HG03139 (cell line): ENCODE results near the gene DPM3.
"Not testable (repeated sequence)": the region's sequence is repeated elsewhere in the genome, so short reads cannot be mapped to it uniquely, and the experiment has no call there.

ENCODE experiments used
- ATAC-seq: cut with Tn5 transposase; IDR thresholded peaks from one replicate; pipeline ENCODE4 v1.9.1; 2021; ENCODE audit not compliant: unreplicated experiment

Gene DPM3, protein sequence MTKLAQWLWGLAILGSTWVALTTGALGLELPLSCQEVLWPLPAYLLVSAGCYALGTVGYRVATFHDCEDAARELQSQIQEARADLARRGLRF

DNA sequence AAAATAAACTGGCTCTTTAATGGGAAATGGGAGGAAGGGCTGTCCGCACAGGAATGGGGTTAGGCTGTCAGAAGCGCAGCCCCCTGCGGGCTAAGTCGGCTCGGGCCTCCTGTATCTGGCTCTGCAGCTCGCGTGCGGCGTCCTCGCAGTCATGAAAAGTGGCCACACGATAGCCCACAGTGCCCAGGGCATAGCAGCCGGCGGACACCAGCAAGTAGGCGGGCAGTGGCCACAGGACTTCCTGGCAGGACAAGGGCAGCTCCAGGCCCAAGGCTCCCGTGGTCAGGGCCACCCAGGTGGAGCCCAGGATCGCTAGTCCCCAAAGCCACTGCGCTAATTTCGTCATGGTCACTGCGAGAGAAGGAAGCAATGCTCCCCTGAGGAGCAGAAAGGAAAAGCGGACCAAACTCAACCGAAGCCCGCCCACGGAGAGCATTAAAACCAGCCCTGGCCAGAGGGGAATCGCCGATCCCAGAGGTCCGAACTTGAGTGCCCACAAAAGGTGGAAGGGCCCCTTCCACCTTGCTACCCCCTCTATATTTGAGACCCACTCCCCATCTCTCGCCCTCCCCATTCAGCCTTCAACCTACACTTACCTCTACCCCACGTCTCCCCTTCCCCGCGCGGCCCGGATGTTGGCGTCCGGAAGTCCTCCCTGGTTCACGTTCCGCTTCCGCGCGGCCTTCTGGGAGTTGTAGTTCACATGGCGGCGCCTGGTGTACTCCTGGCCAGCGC, at the start of gene DPM3:
Gene DPM3, minus strand, starts transcription at position 637 of the 735 bp plus-strand sequence. Its CDS starts 291 bp downstream, at position 346.
- peak; percentile 59 for ATAC-seq

DNA sequence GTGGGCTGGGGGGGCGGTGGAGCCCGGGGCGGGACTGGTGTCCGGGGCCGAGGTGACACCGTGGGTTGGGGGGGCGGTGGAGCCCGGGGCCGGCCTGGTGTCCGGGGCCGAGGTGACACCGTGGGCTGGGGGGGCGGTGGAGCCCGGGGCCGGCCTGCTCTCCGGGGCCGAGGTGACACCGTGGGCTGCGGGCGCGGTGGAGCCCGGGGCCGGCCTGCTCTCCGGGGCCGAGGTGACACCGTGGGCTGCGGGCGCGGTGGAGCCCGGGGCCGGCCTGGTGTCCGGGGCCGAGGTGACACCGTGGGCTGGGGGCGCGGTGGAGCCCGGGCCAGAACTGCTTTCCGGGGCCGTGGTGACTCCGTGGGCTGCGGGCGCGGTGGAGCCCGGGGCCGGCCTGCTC, 49.6 kb upstream of the DPM3 start:
- not testable (repeated sequence) for ATAC-seq

DNA sequence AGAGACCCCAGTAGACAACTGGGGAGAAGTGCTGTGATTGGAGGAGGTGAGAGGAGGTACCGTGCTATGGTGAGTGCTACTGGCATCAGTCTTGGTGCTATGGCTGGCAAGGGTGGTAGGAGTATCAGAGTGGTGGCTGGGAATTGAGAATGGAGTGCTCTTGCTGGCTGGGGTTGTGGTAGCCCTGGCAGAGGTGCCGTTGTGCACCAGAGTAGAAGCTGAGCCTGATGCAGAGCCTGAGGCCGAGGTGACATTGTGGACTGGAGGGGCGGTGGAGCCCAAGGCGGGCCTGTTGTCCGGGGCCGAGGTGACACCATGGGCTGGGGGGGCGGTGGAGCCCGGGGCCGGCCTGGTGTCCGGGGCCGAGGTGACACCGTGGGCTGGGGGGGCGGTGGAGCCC, 47.9 kb upstream of the DPM3 start:
- ATAC-seq: no peak

DNA sequence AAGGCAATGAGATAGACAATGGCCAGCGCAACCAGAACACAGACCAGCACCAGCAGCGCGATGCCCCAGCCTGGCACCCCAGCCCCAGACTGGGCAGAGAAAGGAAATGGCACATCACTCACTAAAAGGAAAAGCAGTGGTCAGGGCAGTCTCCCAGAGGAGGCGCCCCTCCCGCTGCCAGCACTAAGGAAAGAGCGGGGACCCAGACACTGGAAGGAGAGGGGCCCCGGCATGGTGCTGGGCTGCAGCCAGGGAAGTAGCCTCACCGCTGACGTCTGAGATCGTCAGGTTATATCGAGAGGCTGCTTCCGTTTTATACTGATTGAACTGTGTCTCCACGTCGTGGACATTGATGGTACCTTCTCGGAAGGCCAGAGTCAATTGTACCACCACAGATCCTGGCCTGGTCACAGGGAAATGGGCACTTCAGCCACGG, 47.1 kb upstream of the DPM3 start:
- ATAC-seq: no peak

DNA sequence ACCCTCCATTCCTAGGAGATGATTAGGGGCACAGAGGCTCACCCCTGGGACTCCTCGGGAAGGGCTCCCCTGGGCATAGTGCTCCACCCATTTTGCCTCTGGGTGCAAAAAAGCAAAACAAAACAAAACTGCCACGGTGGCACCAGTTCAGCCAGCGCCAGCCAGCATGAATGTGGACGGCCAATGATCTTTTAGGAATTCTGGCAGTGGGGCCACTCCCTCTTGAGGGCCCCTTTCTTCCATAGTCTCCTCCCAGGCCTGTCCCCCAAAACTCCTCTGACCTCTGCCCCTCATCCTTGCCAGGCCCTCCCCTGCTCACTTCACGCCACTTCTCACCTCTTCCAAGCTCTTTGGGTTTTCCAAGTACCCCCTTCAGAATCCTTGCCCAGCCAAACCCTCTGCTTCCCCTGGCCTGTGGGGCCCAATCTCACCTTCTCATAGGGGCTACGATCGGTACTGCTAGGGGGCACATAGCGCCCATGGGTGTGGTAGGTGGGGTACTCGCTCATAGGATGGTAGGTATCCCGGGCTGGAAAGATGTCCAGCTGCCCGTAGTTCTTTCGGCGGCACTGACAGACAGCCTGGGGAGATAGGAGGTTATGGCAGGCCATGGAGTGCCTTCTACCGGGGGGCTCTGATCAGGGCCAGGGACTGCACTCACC, 46.6 kb upstream of the DPM3 start:
- no peak for ATAC-seq

DNA sequence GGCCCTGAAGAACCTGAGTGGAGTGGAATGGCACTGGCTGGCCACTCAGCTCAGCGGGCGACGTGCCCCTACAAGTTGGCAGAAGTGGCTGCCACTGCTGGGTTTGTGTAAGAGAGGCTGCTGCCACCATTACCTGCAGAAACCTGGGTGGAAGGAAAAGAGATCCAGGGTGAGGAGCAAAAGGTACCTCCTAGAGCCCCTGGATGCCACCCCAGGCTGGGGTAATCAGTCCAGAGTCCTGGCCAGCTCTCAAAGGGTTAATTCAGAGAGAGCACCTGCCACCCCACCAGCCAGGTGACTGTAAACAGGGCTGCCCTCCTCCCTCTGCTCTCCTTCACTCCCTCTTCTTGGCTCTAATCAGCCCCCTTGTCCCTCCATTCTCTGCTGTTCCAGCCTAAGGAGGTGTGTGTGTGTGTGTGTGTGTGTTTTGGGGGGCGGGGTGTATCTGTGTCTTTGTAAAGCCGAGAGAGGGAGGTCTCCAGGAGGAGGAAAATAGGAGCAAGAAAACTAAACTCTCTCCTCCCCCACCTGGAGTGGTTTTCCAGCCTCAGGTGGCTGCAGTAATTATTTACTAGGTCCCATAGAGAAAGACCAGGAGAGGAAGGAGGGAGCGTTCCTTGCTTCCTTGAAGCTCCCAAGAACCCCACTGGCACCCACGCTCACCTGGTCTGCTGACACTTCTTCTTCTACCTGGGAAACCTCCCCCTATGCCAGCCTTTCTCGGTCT, 45.9 kb upstream of the DPM3 start:
- no peak for ATAC-seq

DNA sequence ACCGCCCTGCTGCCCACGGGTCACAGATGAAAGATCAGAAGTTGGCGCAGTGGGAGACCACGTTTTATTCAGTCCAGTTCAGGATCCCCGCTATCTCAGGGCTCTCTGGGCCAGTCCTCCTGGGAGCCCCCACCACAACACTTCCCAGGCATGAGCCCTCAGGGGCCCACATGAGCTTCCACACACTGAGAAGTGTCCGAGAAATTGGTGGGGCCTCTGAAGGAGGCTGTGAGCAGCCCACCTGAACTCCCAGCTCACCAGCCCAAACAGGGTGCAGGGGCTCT, 45.4 kb upstream of the DPM3 start:
- ATAC-seq: no peak

DNA sequence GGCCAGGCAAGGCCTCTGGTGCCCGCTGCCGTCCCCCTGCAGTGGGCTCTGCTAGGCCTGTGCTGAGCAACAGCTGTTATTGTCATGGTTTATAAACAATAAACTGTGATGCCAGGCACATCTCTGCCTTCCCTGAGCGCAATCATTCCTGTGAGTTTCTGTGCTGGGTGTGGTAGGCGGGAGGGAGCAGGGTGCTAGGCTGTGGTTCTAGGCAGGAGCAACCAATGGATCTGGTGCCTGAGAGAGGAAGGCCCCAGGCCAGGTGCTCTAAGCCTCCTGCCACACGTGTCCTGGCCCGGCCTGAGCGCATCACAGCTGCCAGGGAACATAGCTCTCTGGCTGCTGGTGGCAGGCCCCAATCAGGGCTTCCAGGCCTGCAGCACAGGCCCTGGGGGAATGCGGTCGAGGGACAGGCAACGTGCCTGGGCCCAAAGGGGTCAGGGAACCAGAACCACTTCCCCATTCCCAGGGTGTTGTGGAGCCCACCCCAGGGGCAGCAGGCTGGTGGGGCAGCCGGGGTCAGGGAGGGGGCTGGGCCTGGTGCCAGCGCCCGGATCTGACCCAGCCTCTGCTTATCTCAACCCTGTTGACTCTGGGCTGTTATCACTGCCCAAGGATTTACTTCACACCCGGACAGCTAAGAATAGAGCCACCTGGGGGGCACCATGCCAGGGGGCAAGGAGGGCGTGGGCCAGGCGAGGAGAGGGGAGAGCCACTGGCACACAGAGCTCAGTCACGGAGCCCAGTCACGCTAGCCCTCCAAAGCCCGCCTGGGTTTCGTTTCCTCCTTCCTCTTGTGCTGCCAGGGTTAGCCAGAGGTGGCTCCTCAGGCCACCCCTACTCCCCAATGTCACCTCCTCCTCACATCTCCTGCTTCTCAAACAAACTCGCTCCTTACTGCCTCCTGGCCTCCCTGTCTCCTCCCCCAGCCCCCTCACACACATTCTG, 44.8 kb upstream of the DPM3 start:
- peak; percentile 84 for ATAC-seq

DNA sequence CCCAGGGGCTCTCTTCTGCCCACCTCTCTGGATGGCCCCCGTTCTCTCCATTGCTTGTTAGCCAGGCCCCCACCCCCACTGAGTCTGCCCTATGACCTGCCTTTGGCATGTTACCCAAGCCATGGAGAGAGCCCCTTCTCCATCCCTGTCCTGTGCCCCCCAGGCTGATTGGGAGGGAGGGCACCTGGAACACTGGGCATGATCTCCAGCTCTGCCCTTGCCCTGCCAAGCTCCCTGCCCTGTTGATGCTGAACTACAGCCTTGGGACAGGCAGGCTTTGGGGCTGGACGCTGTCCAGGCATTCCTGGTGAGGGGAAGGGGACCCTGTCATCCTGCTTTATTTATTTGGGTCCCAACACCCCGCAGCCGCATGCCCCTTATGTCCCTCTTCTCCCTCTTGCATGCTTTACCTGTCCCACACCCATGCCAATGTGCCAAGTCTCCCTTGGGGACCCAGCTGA, 44.0 kb upstream of the DPM3 start:
- ATAC-seq: no peak

DNA sequence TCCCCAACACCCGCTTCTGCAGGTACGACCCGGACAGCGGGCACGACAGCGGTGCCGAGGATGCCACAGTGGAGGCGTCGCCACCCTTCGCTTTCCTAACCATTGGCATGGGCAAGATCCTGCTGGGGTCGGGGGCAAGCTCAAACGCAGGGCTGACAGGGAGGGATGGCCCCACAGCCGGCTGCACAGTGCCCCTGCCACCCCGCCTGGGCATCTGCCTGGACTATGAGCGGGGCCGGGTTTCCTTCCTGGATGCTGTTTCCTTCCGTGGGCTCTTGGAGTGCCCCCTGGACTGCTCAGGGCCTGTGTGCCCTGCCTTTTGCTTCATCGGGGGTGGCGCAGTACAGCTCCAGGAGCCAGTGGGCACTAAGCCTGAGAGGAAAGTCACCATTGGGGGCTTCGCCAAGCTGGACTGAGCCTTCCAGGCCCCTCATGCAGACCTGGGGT, 43.5 kb upstream of the DPM3 start:
- ATAC-seq: no peak

DNA sequence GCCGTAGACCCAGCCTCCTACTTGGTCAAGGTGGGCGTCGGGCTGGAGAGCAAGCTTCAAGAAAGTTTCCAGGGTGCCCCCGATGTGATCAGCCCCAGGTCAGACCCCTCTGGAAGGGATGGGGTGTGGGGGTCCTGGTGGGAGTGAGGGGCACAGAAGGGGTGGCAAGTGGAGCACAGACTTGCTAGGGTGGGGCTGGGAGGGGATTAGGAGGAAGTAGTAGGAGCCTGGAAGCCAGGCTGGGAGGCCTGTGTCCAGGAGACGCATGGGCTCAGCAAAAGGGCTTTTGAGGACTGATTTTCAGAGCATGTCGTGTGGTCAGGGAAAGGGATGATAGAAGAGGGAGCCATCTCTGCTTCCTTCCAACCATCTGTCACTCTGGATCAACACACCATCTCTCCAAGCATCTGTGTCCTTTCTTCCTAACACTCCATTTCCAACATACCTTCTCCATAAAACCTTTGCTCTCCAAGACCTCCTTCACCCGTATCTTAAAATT, 41.8 kb upstream of the DPM3 start:
- no peak for ATAC-seq

DNA sequence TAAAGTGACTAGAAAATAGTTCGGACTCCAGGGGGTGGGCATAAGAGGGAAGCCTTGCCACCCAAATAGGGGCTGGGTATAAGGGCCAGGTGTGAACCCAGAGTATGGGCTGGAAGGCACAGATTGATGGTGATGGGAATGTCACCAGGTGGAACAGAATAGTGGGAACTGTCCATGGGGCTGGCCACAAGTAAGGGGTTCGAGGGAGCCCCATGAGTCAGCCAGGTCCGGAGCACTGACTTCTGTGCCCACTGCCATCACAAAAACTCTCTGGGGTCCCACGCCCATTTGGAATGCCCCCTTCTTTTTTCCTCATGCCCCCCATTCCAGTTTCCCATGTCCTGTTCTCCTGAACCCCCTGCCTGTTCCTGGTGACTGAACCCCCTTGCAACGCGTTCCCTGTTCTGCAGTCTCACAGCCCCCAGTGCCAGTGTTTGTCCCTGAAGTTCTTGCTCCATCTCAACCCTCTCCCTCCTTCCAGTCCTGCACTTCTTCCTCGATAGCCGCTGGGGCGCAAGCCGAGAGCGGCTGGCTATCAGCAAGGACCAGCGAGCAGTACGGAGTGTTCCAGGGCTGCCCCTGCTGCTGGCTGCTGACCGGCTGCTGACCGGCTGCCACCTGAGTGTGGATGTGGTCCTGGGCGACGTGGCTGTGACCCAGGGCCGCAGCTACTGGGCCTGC, 41.2 kb upstream of the DPM3 start:
- no peak for ATAC-seq

DNA sequence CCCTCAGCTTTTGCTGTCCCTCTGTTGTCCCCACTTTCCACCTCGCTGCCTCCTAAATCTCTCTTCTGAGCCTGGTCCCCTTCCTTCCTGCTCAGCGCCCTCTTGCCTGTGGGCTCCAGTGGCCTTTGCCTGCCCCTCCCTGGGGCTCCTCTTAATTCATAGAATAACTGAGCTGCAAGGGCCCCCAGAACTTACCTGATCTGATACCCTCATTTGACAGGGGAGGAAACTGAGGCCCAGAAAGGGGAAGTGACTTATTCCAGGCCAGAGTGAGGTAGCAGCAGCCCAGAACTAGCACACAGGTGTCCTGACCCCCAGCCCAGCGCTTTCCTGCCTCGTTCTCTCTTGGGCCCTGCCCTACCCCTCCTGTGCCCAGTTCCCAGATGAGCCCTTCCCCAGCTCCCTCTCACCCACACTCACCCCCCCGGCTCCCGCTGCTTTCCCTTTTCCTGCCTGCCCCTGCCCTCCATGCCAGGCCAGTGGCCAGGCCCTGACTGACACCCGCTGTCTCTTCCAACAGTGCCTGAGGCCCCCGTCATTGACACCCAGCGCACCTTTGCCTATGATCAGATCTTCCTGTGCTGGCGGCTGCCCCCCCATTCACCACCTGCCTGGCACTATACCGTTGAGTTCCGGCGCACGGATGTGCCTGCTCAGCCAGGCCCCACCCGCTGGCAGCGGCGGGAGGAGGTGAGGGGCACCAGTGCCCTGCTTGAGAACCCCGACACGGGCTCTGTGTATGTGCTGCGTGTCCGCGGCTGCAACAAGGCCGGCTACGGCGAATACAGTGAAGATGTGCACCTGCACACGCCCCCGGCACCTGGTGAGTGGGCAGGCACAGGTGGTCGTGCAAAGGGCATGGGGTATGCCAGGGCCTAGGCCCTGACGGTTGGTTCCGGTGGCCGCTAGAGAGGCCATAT, 39.0 kb upstream of the DPM3 start:
- ATAC-seq: no peak

DNA sequence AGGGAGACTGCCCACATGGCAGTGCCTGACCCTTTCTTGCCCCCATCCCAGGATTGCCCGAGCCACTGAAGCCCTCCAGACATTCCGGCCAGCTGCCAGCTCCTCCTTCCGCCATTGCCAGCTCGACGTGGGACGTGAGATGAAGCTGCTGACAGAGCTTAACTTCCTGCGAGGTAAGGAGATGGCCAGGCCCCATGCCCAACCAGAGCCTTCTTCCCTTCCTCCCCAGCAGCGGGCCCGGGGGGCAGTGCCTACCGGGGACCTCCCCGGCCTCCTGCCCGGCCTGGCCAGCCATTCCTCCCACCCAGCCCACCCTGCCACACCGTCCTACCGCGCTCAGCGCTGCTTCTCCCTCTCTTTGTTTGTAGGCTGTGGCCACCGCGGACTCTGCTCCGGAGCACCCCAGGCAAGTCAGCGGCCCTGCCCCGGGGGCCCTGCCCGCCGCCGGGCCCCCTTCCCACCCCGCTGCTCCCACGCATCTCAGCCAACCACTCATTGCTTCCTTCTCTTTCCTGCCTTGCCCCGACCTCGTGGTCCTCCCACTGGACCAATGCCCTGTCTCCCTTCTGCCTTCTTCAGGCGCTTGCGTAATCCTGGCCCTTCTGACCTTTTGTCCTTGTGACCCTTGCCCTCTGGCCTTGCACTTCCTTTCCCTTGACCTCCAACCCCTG, 38.2 kb upstream of the DPM3 start:
- ATAC-seq: no peak

DNA sequence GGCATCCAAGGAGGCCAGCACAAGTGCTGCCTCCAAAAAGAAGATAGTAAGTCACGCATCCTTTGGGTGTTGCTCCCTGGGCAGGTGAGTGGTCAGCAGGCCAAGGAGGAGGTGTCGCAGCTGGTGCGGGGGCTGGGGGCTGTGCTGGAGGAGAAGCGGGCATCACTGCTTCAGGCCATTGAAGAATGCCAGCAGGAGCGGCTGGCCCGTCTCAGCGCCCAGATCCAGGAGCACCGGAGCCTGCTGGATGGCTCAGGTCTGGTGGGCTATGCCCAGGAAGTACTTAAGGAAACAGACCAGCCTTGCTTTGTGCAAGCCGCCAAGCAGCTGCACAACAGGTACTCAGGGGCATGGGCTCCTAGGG, 37.6 kb upstream of the DPM3 start:
- no peak for ATAC-seq

DNA sequence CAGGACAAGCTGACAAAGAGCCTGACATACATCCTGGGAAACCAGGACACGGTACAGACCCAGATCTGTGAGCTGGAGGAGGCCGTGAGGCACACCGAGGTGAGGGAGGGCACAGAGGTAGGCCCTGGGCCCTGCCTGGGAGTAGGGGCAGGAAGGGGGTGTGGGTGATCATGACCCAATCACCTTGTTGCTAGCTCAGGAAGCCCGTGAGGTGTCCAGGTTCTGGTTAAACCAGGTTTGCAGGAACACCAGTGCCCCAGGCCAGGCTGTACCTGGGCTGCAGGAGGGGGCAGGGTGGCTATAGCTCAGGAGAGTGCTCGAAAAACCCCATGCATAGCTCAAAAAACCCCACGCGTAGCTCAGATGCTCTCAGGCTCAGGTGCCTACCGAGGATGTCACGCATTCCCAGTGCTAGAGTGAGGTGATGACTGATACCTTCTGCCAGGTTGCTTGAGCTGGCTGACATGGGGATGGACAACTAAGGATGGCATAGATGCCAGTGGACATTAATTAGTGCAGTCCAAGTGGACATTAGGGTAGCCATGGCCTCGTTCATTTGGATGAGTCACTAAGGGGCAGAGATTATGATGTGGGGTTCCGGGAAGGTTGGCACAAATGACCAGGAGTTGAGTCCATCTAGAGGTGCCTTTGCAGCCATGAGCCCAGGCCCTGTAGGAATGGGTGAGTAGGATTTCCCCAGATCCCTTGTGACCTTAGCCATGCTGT, 37.0 kb upstream of the DPM3 start:
- no peak for ATAC-seq

DNA sequence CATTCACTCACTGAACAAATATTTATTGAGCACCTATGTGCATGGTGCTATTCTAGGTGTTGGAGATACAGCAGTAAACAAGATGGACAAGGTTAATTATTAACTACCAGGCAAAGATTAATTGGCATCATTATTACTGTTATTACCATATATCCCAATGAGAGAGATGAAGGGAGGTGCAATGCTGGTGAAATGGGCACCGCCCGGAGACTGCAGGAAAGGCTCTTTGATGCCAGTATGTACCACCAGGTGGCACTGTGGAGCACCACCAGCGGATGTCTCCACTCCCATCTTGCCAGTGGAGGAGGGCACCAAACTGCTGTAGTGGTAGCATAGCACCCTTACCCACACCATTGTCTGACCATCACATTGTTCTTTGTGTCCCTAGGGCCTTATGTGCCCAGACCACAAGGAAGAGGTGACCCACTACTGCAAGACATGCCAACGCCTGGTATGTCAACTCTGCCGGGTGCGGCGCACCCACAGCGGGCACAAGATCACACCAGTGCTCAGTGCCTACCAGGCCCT, 36.3 kb upstream of the DPM3 start:
- ATAC-seq: no peak
